ENCODE results near the gene IFNGR1. TPM values are rescaled to one million over a fixed set of nuclear protein-coding genes. Genes with fewer than 3 reads are reported as not detected.

IFNGR1 gene
- total and polyA plus RNA-seq, 10 of the 15 experiments (the other 5 are each of a cell fraction or from before 2014, with no cell fraction given) = 89.0 to 296 (median 138) TPM

- Histone ChIP-seq H3K27me3 (replicated peaks in 1 of 2; ENCODE audit: control insufficient read depth in 2 of 2, insufficient read depth in 2 of 2, low read length in 1 of 2) (no peaks in the 10 kb centered on the region), H3K27ac (ENCODE audit: control insufficient read depth, insufficient read depth) (no peak overlapping the region), H3K4me1 (ENCODE audit: control insufficient read depth, insufficient read depth, low read length) (peaks cover 36% of the 10 kb centered on the region), H3K79me2 (ENCODE audit: control insufficient read depth, insufficient read depth, low read length) (no peaks in the 10 kb centered on the region; the same call in 1 of the 2 replicates), H2AFZ (ENCODE audit: control insufficient read depth, low read depth, low read length) (peak overlapping the region; percentile 71; the same call in 1 of the 2 replicates), H3K9me3 (replicated peaks; ENCODE audit: control insufficient read depth, insufficient read depth, low read length) (peaks cover 2% of the 10 kb centered on the region; the same call in 1 of the 3 replicates), H3K36me3 (ENCODE audit: control insufficient read depth in 2 of 2, insufficient read depth in 2 of 2, low read length in 1 of 2) (no peaks in the 10 kb centered on the region), H3K4me3 (no peak overlapping the region), H3K9ac (ENCODE audit: control insufficient read depth, insufficient read depth, low read length) (no peak overlapping the region), H3K4me2 (ENCODE audit: control insufficient read depth, insufficient read depth) (no peak overlapping the region), H4K20me1 (ENCODE audit: control insufficient read depth, insufficient read depth) (no peaks in the 10 kb centered on the region)
- intact Hi-C loops (cut with micrococcal nuclease; ENCODE audit: unreplicated experiment) (no loop called here), in situ Hi-C loops (cut with MboI) (no loop called here)
- ChIA-PET POLR2A (interaction anchor here (0.6 to 1.9 kb wide), 5 partner anchors 10 to 510 kb away, joined by 3 to 5 read pairs (median 3); no protein-coding TSS in a partner anchor), SMC1A (ENCODE audit: uncharacterized antibody, unreplicated experiment) (interaction anchor here (0.8 to 2.5 kb wide), 19 partner anchors 10 to 386 kb away, joined by 3 to 20 read pairs (median 5); no protein-coding TSS in a partner anchor), CTCF (interaction anchor here (0.7 to 3.6 kb wide), 5 partner anchors 10 to 109 kb away, joined by 3 to 23 read pairs (median 3); no protein-coding TSS in a partner anchor), RAD21 (ENCODE audit: unreplicated experiment) (interaction anchor here (0.8 to 2.3 kb wide), 10 partner anchors 10 to 87 kb away, joined by 3 to 10 read pairs (median 5); no protein-coding TSS in a partner anchor)
- ATAC-seq (no peak), DNase-seq (ENCODE audit: low read depth, low spot score) (no peak), FAIRE-seq (no peak)
- 37% methylated on average over 1 of the region's 1 CpG for WGBS (ENCODE audit: insufficient coverage, insufficient replicate concordance, low lambda C conversion rate, missing lambda C conversion rate)
- no TSS peak for BruUV-seq (replicated peaks)
- TF ChIP-seq CHD2 (IDR thresholded peaks at IDR 0.05; ENCODE audit: borderline replicate concordance, low read depth, low read length) (no peak), ZNF274 (IDR thresholded peaks at IDR 0.05; ENCODE audit: insufficient read depth, insufficient read length) (no peak), SRF (IDR thresholded peaks at IDR 0.05; ENCODE audit: low read depth in 2 of 2, low read length in 2 of 2) (no peak), RELB (IDR thresholded peaks at IDR 0.05; ENCODE audit: low read depth) (no peak), ZBTB33 (IDR thresholded peaks at IDR 0.05) (no peak), ATF3 (IDR thresholded peaks at IDR 0.05; ENCODE audit: borderline replicate concordance, extremely low read depth, low read depth, low read length) (no peak), ZBTB11 (CRISPR knock-in tag; IDR thresholded peaks at IDR 0.05) (no peak), IRF5 (IDR thresholded peaks at IDR 0.05; ENCODE audit: borderline replicate concordance) (no peak), KLF5 (IDR thresholded peaks at IDR 0.05; ENCODE audit: partially characterized antibody) (no peak), BHLHE40 (IDR thresholded peaks at IDR 0.05; ENCODE audit: borderline replicate concordance in 1 of 2, low read depth in 2 of 2, low read length in 1 of 2) (no peak), NR2C2 (IDR thresholded peaks at IDR 0.05; ENCODE audit: borderline replicate concordance, control insufficient read depth, insufficient read length, low read depth) (no peak), ZNF217 (IDR thresholded peaks at IDR 0.05) (no peak)
Measured at GRCh38 chr6:137175868-137176245, 43.3 kb downstream of the IFNGR1 start.

Data from GM12878 (cell line).